Activated CD4-positive, alpha-beta T cell treated with anti-CD3 and anti-CD28 coated beads, Interleukin-2, amount 50 U/mL, for 48 hours (primary cell): ENCODE data around the gene HBB.

Source experiments
- DNase-seq, 2 experiments: peaks; one replicate each; pipeline ENCODE4 v3.0.0-alpha.2; 2020

The HBB gene

GRCh38 chr11:5246772-5247471, 20.1 kb upstream of the HBB start:
- DNase-seq: no peak

GRCh38 chr11:5245155-5245554, 18.3 kb upstream of the HBB start:
- no peak for DNase-seq

GRCh38 chr11:5243816-5244180, 16.9 kb upstream of the HBB start:
- DNase-seq: no peak

DNA sequence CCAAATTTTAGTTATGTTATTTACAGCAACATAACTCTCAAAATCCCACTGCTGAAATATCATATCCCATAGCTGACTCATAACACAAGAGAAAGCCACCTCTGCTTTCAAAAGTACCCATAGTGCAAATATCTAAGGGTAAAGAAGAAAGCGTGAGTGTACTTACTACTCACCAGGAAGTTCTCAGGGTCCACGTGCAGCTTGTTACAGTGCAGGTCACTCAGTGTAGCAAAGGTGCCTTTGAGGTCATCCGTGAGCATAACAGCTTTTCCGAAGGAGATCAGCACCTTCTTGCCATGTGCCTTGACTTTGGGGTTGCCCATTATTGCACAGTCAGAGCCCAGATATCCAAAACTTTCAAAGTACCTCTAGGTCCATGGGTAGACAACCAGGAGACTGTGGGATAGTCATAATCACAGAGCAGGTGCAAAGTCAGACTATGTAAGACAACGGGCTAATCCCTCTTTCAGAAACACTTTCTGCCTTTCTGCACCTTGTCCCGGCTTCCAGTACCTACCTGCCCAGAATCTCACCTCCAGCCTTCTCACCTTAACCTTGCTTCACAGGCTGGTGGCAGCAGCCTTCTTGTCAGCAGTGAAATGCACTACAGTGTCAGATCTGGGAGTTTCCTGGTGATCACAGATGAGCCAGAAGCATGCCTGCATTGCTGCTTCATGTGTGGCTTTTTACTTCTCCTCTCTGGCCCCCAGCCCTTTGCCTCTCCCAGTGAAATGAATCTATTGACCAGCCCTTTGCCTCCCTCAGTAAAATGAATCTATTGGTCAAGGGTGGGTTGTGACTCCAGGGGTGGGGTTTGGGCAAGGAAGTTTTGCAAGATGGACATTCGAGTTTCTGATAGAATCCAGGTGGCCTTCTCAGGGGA, 16.3 kb upstream of the HBB start:
- no peak for DNase-seq

- DNase-seq: no peak
These were observed 15.3 kb upstream of the HBB start for GRCh38 chr11:5242208-5242607.

- no peak for DNase-seq
These were observed 14.6 kb upstream of the HBB start for GRCh38 chr11:5241458-5241857.

- no peak for DNase-seq
These were observed 13.6 kb upstream of the HBB start for GRCh38 chr11:5240458-5240857.

- DNase-seq: no peak
These were observed 13.2 kb upstream of the HBB start for GRCh38 chr11:5240056-5240455.

GRCh38 chr11:5239046-5239445, 12.2 kb upstream of the HBB start:
- no peak for DNase-seq

GRCh38 chr11:5238486-5238885, 11.6 kb upstream of the HBB start:
- DNase-seq: no peak

GRCh38 chr11:5237420-5237819, 10.5 kb upstream of the HBB start:
- no peak for DNase-seq

DNA sequence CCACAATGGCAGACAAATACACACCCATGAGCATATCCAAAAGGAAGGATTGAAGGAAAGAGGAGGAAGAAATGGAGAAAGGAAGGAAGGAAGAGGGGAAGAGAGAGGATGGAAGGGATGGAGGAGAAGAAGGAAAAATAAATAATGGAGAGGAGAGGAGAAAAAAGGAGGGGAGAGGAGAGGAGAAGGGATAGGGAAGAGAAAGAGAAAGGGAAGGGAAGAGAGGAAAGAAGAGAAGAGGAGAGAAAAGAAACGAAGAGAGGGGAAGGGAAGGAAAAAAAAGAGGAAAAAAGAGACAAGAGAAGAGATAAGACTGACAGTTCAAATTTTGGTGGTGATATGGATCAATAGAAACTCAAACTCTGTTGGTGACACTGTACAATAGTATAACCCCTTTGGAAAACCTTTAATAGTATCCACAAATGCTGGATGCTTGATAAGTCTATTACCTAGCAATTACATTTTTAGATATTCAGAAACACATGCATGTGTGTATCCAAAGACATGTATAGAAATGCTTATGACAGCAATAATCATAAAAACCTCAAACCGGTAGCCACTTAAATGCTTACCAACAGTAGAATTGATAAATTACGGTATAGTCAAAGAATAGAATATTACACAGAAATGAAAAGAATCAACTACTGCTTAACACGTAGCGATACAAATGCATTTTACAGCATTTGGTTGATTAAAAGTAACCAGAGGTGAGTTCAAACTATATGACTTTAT, 8.7 kb upstream of the HBB start:
- DNase-seq: no peak

DNA sequence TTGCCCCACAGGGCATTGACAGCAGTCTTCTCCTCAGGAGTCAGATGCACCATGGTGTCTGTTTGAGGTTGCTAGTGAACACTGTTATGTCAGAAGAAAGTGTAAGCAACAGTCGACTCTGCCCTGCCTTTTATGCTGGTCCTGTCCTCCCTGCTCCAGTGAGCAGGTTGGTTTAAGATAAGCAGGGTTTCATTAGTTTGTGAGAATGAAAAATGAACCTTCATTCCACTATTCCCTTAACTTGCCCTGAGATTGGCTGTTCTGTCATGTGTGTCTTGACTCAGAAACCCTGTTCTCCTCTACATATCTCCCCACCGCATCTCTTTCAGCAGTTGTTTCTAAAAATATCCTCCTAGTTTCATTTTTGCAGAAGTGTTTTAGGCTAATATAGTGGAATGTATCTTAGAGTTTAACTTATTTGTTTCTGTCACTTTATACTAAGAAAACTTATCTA, 7.5 kb upstream of the HBB start, which contains the start of gene HBD:
Gene HBD, minus strand, starts transcription at position 103 of the 454 bp plus-strand sequence. Its CDS starts 50 bp downstream, at position 53.
- no peak for DNase-seq

GRCh38 chr11:5233307-5233706, 6.4 kb upstream of the HBB start:
- DNase-seq: no peak

DNA sequence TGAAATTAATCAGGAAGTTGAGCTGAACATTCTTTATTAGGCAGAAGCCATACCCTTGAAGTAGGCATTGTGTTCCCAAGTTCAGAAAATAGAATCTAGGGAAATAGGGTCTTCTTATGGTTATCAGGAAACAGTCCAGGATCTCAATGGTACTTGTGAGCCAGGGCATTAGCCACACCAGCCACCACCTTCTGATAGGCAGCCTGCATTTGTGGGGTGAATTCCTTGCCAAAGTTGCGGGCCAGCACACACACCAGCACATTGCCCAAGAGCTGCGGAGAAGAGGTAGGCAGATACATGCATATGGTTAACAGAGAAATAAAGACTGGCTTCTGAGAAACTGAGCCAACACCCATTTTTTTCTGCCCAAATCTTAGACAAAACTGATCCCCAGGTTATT, 6.0 kb upstream of the HBB start:
- no peak for DNase-seq

GRCh38 chr11:5232176-5232575, 5.3 kb upstream of the HBB start:
- DNase-seq: no peak

- DNase-seq: no peak
These were observed 4.2 kb upstream of the HBB start for GRCh38 chr11:5231111-5231510.

GRCh38 chr11:5230266-5230665, 3.4 kb upstream of the HBB start:
- no peak for DNase-seq

- DNase-seq: no peak
These were observed 2.9 kb upstream of the HBB start for GRCh38 chr11:5229796-5230195.

GRCh38 chr11:5229356-5229755, 2.5 kb upstream of the HBB start:
- no peak for DNase-seq

- DNase-seq: no peak
These were observed 1.3 kb upstream of the HBB start for GRCh38 chr11:5228124-5228523.

GRCh38 chr11:5227681-5228080, 810 bp upstream of the HBB start:
- DNase-seq: no peak

DNA sequence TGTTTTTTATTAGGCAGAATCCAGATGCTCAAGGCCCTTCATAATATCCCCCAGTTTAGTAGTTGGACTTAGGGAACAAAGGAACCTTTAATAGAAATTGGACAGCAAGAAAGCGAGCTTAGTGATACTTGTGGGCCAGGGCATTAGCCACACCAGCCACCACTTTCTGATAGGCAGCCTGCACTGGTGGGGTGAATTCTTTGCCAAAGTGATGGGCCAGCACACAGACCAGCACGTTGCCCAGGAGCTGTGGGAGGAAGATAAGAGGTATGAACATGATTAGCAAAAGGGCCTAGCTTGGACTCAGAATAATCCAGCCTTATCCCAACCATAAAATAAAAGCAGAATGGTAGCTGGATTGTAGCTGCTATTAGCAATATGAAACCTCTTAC, 1.4 kb downstream of the HBB start:
- no peak for DNase-seq
